Testis (tissue), 3 donors: ENCODE measurements around the gene SLC1A1. TPM values are rescaled to one million over a fixed set of nuclear protein-coding genes. Genes with fewer than 3 reads are reported as not detected.
A peak's percentile ranks its signal among the peaks of the same experiment; 100 is the strongest.

Experiments used
- DNase-seq: peaks from one replicate; pipeline ENCODE4 v3.0.0-alpha.2; 2019
- H3K27ac ChIP-seq, 2 donors: fragments of 200-600 bp; sonication (generic); one replicate each; pipeline ENCODE4 v1.5.1; 2019
- H3K27me3 ChIP-seq: fragments of 200-600 bp; sonication (generic); one replicate; pipeline ENCODE4 v1.5.1; 2019
- H3K36me3 ChIP-seq: fragments of 200-600 bp; sonication (generic); one replicate; pipeline ENCODE4 v1.5.1; 2017; ENCODE audit warnings: low read depth; ENCODE audit errors: missing control alignments
- H3K4me1 ChIP-seq: fragments of 200-600 bp; sonication (generic); one replicate; pipeline ENCODE4 v1.5.1; 2019
- H3K4me3 ChIP-seq, 2 donors: fragments of 200-600 bp; sonication (generic); one replicate each; pipeline ENCODE4 v1.5.1; 2017 to 2019
- H3K9me3 ChIP-seq: fragments of 200-600 bp; sonication (generic); one replicate; pipeline ENCODE4 v1.5.1; 2017
- CTCF ChIP-seq, 3 experiments: fragments of 450-650 bp in 2 of 3; fragments of 200-600 bp in 1 of 3; sonication (generic) in 1 of 3; IDR thresholded peaks; one replicate each; pipeline ENCODE4 v1.5.1; 2016 to 2019; ENCODE audit warnings: antibody characterized with exemption in 3 of 3, mild to moderate bottlenecking in 2 of 3, moderate library complexity in 1 of 3
- POLR2A ChIP-seq: fragments of 450-650 bp; IDR thresholded peaks from one replicate; pipeline ENCODE4 v1.6.1; 2017; ENCODE audit warnings: antibody characterized with exemption, mild to moderate bottlenecking, moderate library complexity
- WGBS, 2 donors: methylation state at CpG; one replicate each; pipeline ENCODE4 v1.1.5; 2018; 5-methylcytosine and 5-hydroxymethylcytosine counted together
- intact Hi-C: fragments of 100-400 bp; cut with DNase I; formaldehyde crosslinking; loops from one replicate; pipeline ENCODE4 v1.15.1; 2023; ENCODE audit warnings: low total_unique reads
- polyA plus RNA-seq: library from polyadenylated mRNA; stranded (reverse); fragments of 350-450 nt; fragmentation: Illumina TruSeq; extraction: RNeasy Lipid Tissue Mini Kit (QIAGEN cat#74804); gene quantifications from one replicate; pipeline ENCODE4 v1.2.3, GENCODE V29; 2014; ENCODE audit warnings: low read depth, low replicate concordance; ENCODE audit not compliant: insufficient read depth
- total RNA-seq, 2 donors: library from RNA; depleted of rRNA; stranded (reverse); fragments of >200 nt; gene quantifications; one replicate each; pipeline ENCODE4 v1.2.3, GENCODE V29; 2016

Gene SLC1A1
- total and polyA plus RNA-seq, 3 donors from 2014 or later, result 0.63 to 1.2 (median 1.1) TPM

- Histone ChIP-seq H3K27ac (no peak overlapping the region), H3K36me3 (no peaks in the 10 kb centered on the region), H3K4me3 (no peak overlapping the region), H3K27me3 (no peaks in the 10 kb centered on the region), H3K9me3 (no peaks in the 10 kb centered on the region), H3K4me1 (no peaks in the 10 kb centered on the region)
- 86 to 93% methylated on average over 1 of the region's 1 CpG for WGBS, 2 donors
- intact Hi-C loops, result no loop called here
- no peak for DNase-seq
- TF ChIP-seq CTCF (IDR thresholded peaks at IDR 0.05) (no peak), POLR2A (no peak)
These were observed 56.7 kb downstream of the SLC1A1 start for GRCh38 chr9:4547016-4547415.

GRCh38 chr9:4548811-4549725 lies 58.8 kb downstream of the SLC1A1 start:
- TF ChIP-seq CTCF (IDR thresholded peaks at IDR 0.05) (no peak), POLR2A (no peak)
- intact Hi-C loops, result no loop called here
- no peaks in the 10 kb centered on the region for H3K4me1 ChIP-seq
- 78 to 83% methylated on average over 11 of the region's 11 CpGs for WGBS, 2 donors
- H3K36me3 ChIP-seq, result no peaks in the 10 kb centered on the region
- H3K27ac ChIP-seq, result no peak overlapping the region
- no peaks in the 10 kb centered on the region for H3K9me3 ChIP-seq
- no peak overlapping the region for H3K4me3 ChIP-seq
- peak; percentile 20 for DNase-seq
- no peaks in the 10 kb centered on the region for H3K27me3 ChIP-seq

- WGBS, 2 donors, result 76 to 81% methylated on average over 4 of the region's 4 CpGs
- intact Hi-C loops, result no loop called here
- Histone ChIP-seq H3K9me3 (no peaks in the 10 kb centered on the region), H3K36me3 (no peaks in the 10 kb centered on the region), H3K27ac (no peak overlapping the region), H3K27me3 (no peaks in the 10 kb centered on the region), H3K4me3 (no peak overlapping the region), H3K4me1 (no peaks in the 10 kb centered on the region)
- TF ChIP-seq CTCF (IDR thresholded peaks at IDR 0.05) (no peak), POLR2A (no peak)
- no peak for DNase-seq
These were observed 59.6 kb downstream of the SLC1A1 start for GRCh38 chr9:4549751-4550295.

GRCh38 chr9:4550777-4551484 lies 60.7 kb downstream of the SLC1A1 start:
- Histone ChIP-seq H3K27me3 (no peaks in the 10 kb centered on the region), H3K9me3 (no peaks in the 10 kb centered on the region), H3K4me1 (no peaks in the 10 kb centered on the region), H3K27ac (no peak overlapping the region), H3K36me3 (no peaks in the 10 kb centered on the region), H3K4me3 (no peak overlapping the region)
- DNase-seq, result no peak
- 61 to 62% methylated on average over 4 of the region's 4 CpGs for WGBS, 2 donors
- TF ChIP-seq CTCF (IDR thresholded peaks at IDR 0.05), result no peak
- TF ChIP-seq POLR2A, result no peak
- intact Hi-C loops, result no loop called here
